Panc1 (cell line): ENCODE measurements around the gene HDAC6. TPM values are rescaled to one million over a fixed set of nuclear protein-coding genes. Genes with fewer than 3 reads are reported as not detected.

ENCODE experiments used
- ATAC-seq: fragments of 200-7000 bp; cut with Tn5 transposase; 2 replicates; pipeline ENCODE4 v1.9.1; 2020; ENCODE audit warnings: mild to moderate bottlenecking, moderate library complexity
- BruUV-seq: library from RNA; stranded (reverse); fragments of 400-500 nt; replicated peaks from 2 replicates; lab custom pipeline; 2021; lab: Mats Ljungman, UMichigan
- CTCF ChIA-PET: fragments of 300-600 bp; sonication (Branson Sonifier 250); formaldehyde crosslinking; loops from one replicate; lab custom pipeline; 2022; ENCODE audit warnings: antibody characterized with exemption; lab: Charles Lee
- POLR2A ChIA-PET: fragments of 300-600 bp; sonication (Branson Sonifier 250); formaldehyde crosslinking; loops from one replicate; lab custom pipeline; 2022; ENCODE audit warnings: antibody characterized with exemption; lab: Charles Lee
- DNase-seq: peaks from one replicate; pipeline ENCODE4 v3.0.0-alpha.2; 2010; ENCODE audit warnings: low read depth, low spot score
- H3K27ac ChIP-seq: 2 replicates; pipeline ENCODE4 v1.5.1; 2011; ENCODE audit warnings: mild to moderate bottlenecking, low read length, inconsistent platforms
- H3K27me3 ChIP-seq: fragments of 200-500 bp; sonication (Bioruptor generic); 2 replicates; pipeline ENCODE4 v1.6.0; 2014; ENCODE audit warnings: low read length, inconsistent platforms; ENCODE audit not compliant: control insufficient read depth, insufficient read depth
- H3K36me3 ChIP-seq: fragments of 200-500 bp; sonication (Bioruptor generic); 2 replicates; pipeline ENCODE4 v1.5.1; 2014; ENCODE audit warnings: inconsistent platforms, mild to moderate bottlenecking, low read length, moderate library complexity; ENCODE audit not compliant: control insufficient read depth, insufficient read depth
- H3K4me1 ChIP-seq: 2 replicates; pipeline ENCODE4 v1.5.1; 2011; ENCODE audit warnings: inconsistent platforms, mild to moderate bottlenecking, low read length, moderate library complexity; ENCODE audit not compliant: control insufficient read depth, insufficient read depth
- H3K4me3 ChIP-seq, 2 experiments: 2 replicates each; pipeline ENCODE4 v1.5.1; 2011 to 2012; ENCODE audit warnings: low read depth in 2 of 2, low read length in 2 of 2, mild to moderate bottlenecking in 2 of 2, inconsistent platforms in 1 of 2, moderate library complexity in 1 of 2
- H3K9me3 ChIP-seq: fragments of 200-500 bp; sonication (Bioruptor generic); 2 replicates; pipeline ENCODE4 v1.5.1; 2014; ENCODE audit warnings: low read depth, mild to moderate bottlenecking, inconsistent platforms, low read length, moderate library complexity; ENCODE audit not compliant: control insufficient read depth, insufficient read depth
- CTCF ChIP-seq: fragments of 450-650 bp; IDR thresholded peaks from 2 replicates; pipeline ENCODE4 v1.5.1; 2017; ENCODE audit warnings: mild to moderate bottlenecking
- POLR2AphosphoS5 ChIP-seq: IDR thresholded peaks from 2 replicates; pipeline ENCODE4 v1.6.1; 2012; ENCODE audit warnings: mild to moderate bottlenecking, low read depth, low read length, moderate library complexity
- REST ChIP-seq, 2 experiments: IDR thresholded peaks; 2 replicates each; pipeline ENCODE4 v1.6.1; 2011 to 2012; ENCODE audit warnings: low read depth in 2 of 2, control low read depth in 1 of 2, low read length in 1 of 2, mild to moderate bottlenecking in 1 of 2, moderate library complexity in 1 of 2; ENCODE audit not compliant: insufficient read depth in 1 of 2
- SIN3A ChIP-seq: IDR thresholded peaks from 2 replicates; pipeline ENCODE4 v1.6.1; 2012; ENCODE audit warnings: low read depth, mild to moderate bottlenecking, low read length, moderate library complexity, borderline replicate concordance; ENCODE audit not compliant: insufficient read depth
- TCF7L2 ChIP-seq: IDR thresholded peaks from 2 replicates; pipeline ENCODE4 v1.6.1; 2011; ENCODE audit warnings: mild to moderate bottlenecking, low read depth, low read length, inconsistent platforms
- in situ Hi-C: cut with HindIII; loops from 2 replicates; pipeline ENCODE4 v1.10.0; 2016; ENCODE audit warnings: low sequenced_read_pairs, low pct_unique_long_range_greater_than_20kb
- intact Hi-C: fragments of 100-400 bp; cut with micrococcal nuclease; formaldehyde crosslinking; loops from one replicate; pipeline ENCODE4 v1.10.0; 2022; ENCODE audit not compliant: unreplicated experiment
- total RNA-seq: library from RNA; stranded (reverse); gene quantifications from one replicate; pipeline ENCODE4 v1.2.1, GENCODE V29; 2021; ENCODE audit not compliant: unreplicated experiment

The HDAC6 gene
- total RNA-seq, 1 experiment from 2014 or later: 97.1 TPM

- POLR2A ChIA-PET: no interaction called here
- Histone ChIP-seq H3K27me3 (no peaks in the 10 kb centered on the region), H3K27ac (no peak overlapping the region), H3K4me3 (no peak overlapping the region), H3K4me1 (no peaks in the 10 kb centered on the region), H3K36me3 (no peaks in the 10 kb centered on the region), H3K9me3 (no peaks in the 10 kb centered on the region)
- intact Hi-C loops (no loop called here), in situ Hi-C loops (no loop called here)
- ATAC-seq: no peak
- DNase-seq: no peak
- TF ChIP-seq POLR2AphosphoS5 (no peak), SIN3A (no peak), CTCF (no peak), TCF7L2 (no peak), REST (IDR thresholded peaks at IDR 0.05; ENCODE audit: insufficient read depth in 1 of 2, low read depth in 2 of 2, low read length in 1 of 2) (no peak)
- CTCF ChIA-PET: no interaction called here
- BruUV-seq: no TSS peak
These were observed 24.9 kb upstream of the HDAC6 start for GRCh38 chrX:48776818-48777439.

- ChIA-PET CTCF (no interaction called here), POLR2A (no interaction called here)
- intact Hi-C loops (no loop called here), in situ Hi-C loops (no loop called here)
- ATAC-seq (no peak), DNase-seq (no peak)
- H3K27ac ChIP-seq: no peak overlapping the region
- H3K36me3 ChIP-seq: no peaks in the 10 kb centered on the region
- no peaks in the 10 kb centered on the region for H3K27me3 ChIP-seq
- TF ChIP-seq POLR2AphosphoS5 (no peak), SIN3A (no peak), REST (IDR thresholded peaks at IDR 0.05; ENCODE audit: insufficient read depth in 1 of 2, low read depth in 2 of 2, low read length in 1 of 2) (no peak), TCF7L2 (no peak), CTCF (no peak)
- no peaks in the 10 kb centered on the region for H3K9me3 ChIP-seq
- BruUV-seq: no TSS peak
- no peaks in the 10 kb centered on the region for H3K4me1 ChIP-seq
- H3K4me3 ChIP-seq: no peak overlapping the region
These were observed 22.5 kb upstream of the HDAC6 start for GRCh38 chrX:48779399-48779798.
